B cell (primary cell): Measurements from ENCODE around the gene STRIP1. TPM values are rescaled to one million over a fixed set of nuclear protein-coding genes. Genes with fewer than 3 reads are reported as not detected.

Source experiments
- ATAC-seq: fragments of 200-7000 bp; cut with Tn5 transposase; one replicate; pipeline ENCODE4 v1.10.0; 2021; ENCODE audit warnings: low read depth, mild to moderate bottlenecking, moderate number of reproducible peaks, moderate library complexity
- CTCF ChIA-PET: fragments of 350-600 bp; sonication (Branson Sonifier 250); formaldehyde crosslinking; loops from one replicate; lab custom pipeline; 2021; ENCODE audit warnings: antibody characterized with exemption, inconsistent platforms; lab: Charles Lee
- POLR2A ChIA-PET: fragments of 350-600 bp; sonication (Branson Sonifier 250); formaldehyde crosslinking; loops from one replicate; lab custom pipeline; 2021; ENCODE audit warnings: antibody characterized with exemption; lab: Charles Lee
- DNase-seq: peaks from one replicate; pipeline ENCODE4 v3.0.0; 2013
- H2AFZ ChIP-seq: 2 replicates; pipeline ENCODE4 v1.6.1; 2012; ENCODE audit warnings: mild to moderate bottlenecking, low read depth, low read length; ENCODE audit not compliant: insufficient read depth, poor library complexity, severe bottlenecking
- H3K27ac ChIP-seq, 2 donors: 1 replicate in 1 of 2; 2 replicates in 1 of 2; pipeline ENCODE4 v1.5.1; 2012 to 2013; ENCODE audit warnings: low read length in 2 of 2, mild to moderate bottlenecking in 2 of 2, moderate library complexity in 1 of 2
- H3K27me3 ChIP-seq, 4 experiments: fragments of 200-600 bp in 1 of 4; sonication (generic) in 1 of 4; replicated peaks in 1 of 4; 1 replicate in 2 of 4; 2 replicates in 2 of 4; pipeline versions ENCODE4 v1.6.1 to v1.7.0; 2013 to 2016; ENCODE audit warnings: low read length in 3 of 4, mild to moderate bottlenecking in 2 of 4, mixed read lengths in 1 of 4, moderate library complexity in 1 of 4; ENCODE audit not compliant: insufficient read depth in 4 of 4, control insufficient read depth in 3 of 4; ENCODE audit errors: control extremely low read depth in 1 of 4
- H3K36me3 ChIP-seq, 2 experiments: replicated peaks in 1 of 2; 1 replicate in 1 of 2; 2 replicates in 1 of 2; pipeline versions ENCODE4 v1.6.1 to v1.7.1; 2013; ENCODE audit warnings: low read length in 1 of 2; ENCODE audit not compliant: insufficient read depth in 2 of 2, control insufficient read depth in 1 of 2; ENCODE audit errors: control extremely low read depth in 1 of 2, extremely low read depth in 1 of 2
- H3K4me1 ChIP-seq, 2 donors: fragments of 200-600 bp in 1 of 2; sonication (generic) in 1 of 2; 1 replicate in 1 of 2; 2 replicates in 1 of 2; pipeline versions ENCODE4 v1.5.1 to v1.6.1; 2013 to 2017; ENCODE audit warnings: low read length in 2 of 2; ENCODE audit not compliant: control insufficient read depth in 2 of 2, insufficient read depth in 2 of 2
- H3K4me2 ChIP-seq: replicated peaks from 2 replicates; pipeline ENCODE3; 2012; ENCODE audit warnings: mild to moderate bottlenecking, low read depth, low read length; ENCODE audit not compliant: poor library complexity, severe bottlenecking
- H3K4me3 ChIP-seq, 5 experiments: fragments of 200-600 bp in 1 of 5; sonication (generic) in 1 of 5; 1 replicate in 3 of 5; 2 replicates in 2 of 5; pipeline versions ENCODE4 v1.5.1 to v1.7.0; 2011 to 2016; ENCODE audit warnings: low read length in 4 of 5, mild to moderate bottlenecking in 4 of 5, low read depth in 2 of 5, control low read depth in 1 of 5, moderate library complexity in 1 of 5; ENCODE audit not compliant: insufficient read depth in 1 of 5; ENCODE audit errors: control extremely low read depth in 1 of 5, extremely low read depth in 1 of 5
- H3K79me2 ChIP-seq: fragments of 200-600 bp; sonication (generic); one replicate; pipeline ENCODE4 v1.6.0; 2016; ENCODE audit warnings: low read length; ENCODE audit not compliant: control insufficient read depth, insufficient read depth
- H3K9ac ChIP-seq: fragments of 200-600 bp; sonication (generic); 2 replicates; pipeline ENCODE4 v1.6.1; 2017; ENCODE audit warnings: mild to moderate bottlenecking, low read length, moderate library complexity
- H3K9me3 ChIP-seq, 3 donors: one replicate each; pipeline versions ENCODE4 v1.6.1 to v1.7.1; 2013; ENCODE audit warnings: low read length in 2 of 3; ENCODE audit not compliant: control insufficient read depth in 2 of 3, insufficient read depth in 1 of 3; ENCODE audit errors: control extremely low read depth in 1 of 3
- H4K20me1 ChIP-seq: 2 replicates; pipeline ENCODE4 v1.6.0; 2012; ENCODE audit warnings: mild to moderate bottlenecking, low read length; ENCODE audit not compliant: insufficient read depth, control insufficient read depth, poor library complexity, severe bottlenecking
- H3K27ac Mint-ChIP-seq: one replicate; pipeline ENCODE4 v1.8.0; 2021; ENCODE audit warnings: mixed read lengths
- H3K27me3 Mint-ChIP-seq: one replicate; pipeline ENCODE4 v1.8.0; 2021; ENCODE audit warnings: mixed read lengths
- H3K4me1 Mint-ChIP-seq: one replicate; pipeline ENCODE4 v1.8.0; 2021; ENCODE audit warnings: mixed read lengths
- H3K4me3 Mint-ChIP-seq: one replicate; pipeline ENCODE4 v1.8.0; 2021; ENCODE audit warnings: mixed read lengths
- H3K9me3 Mint-ChIP-seq: one replicate; pipeline ENCODE4 v1.8.0; 2022; ENCODE audit warnings: mixed read lengths; ENCODE audit not compliant: insufficient read depth
- CTCF ChIP-seq: fragments of 200-600 bp; IDR thresholded peaks from one replicate; pipeline ENCODE4 v1.8.0; 2022; ENCODE audit warnings: antibody characterized with exemption, mild to moderate bottlenecking
- EZH2 ChIP-seq: IDR thresholded peaks from 2 replicates; pipeline ENCODE4 v1.6.1; 2012; ENCODE audit warnings: borderline replicate concordance, low read depth, mild to moderate bottlenecking, moderate library complexity, low read length; ENCODE audit not compliant: insufficient read depth, poor library complexity, severe bottlenecking
- WGBS: methylation state at CpG from one replicate; pipeline ENCODE4 v1.1.5; 2013; ENCODE audit warnings: missing lambda C conversion rate; ENCODE audit not compliant: insufficient coverage; 5-methylcytosine and 5-hydroxymethylcytosine counted together
- intact Hi-C: fragments of 100-400 bp; cut with micrococcal nuclease; formaldehyde crosslinking; loops from one replicate; pipeline ENCODE4 v1.10.0; 2022
- polyA plus RNA-seq: library from polyadenylated mRNA; depleted of rRNA; stranded (reverse); fragments of >200 nt; gene quantifications from 2 replicates; pipeline ENCODE4 v1.2.3, GENCODE V29; 2012
- total RNA-seq, 2 donors: library from RNA; stranded (reverse); fragments of 120-200 nt in 1 of 2; gene quantifications; 1 replicate in 1 of 2; 2 replicates in 1 of 2; pipeline versions ENCODE4 v1.2.3 to v1.2.4, GENCODE V29; 2013 to 2022

The STRIP1 gene
- total and polyA plus RNA-seq, 2 donors (not counting 1 experiment from before 2014, with no cell fraction given), result 41.5 to 105 TPM

- DNase-seq, result no peak
- H3K4me1 ChIP-seq, result peaks cover 3 to 4% of the 10 kb centered on the region in 2 donors
- H2AFZ ChIP-seq, result no peak overlapping the region
- H3K4me1 Mint-ChIP-seq, result peaks cover 13% of the 10 kb centered on the region
- H4K20me1 ChIP-seq, result peaks cover 23% of the 10 kb centered on the region
- no peak for TF ChIP-seq CTCF
- no peak for TF ChIP-seq EZH2
- H3K4me3 ChIP-seq, result no peak overlapping the region
- CTCF ChIA-PET, result interaction anchor here (1.4 to 9.6 kb wide), 4 partner anchors 12 to 56 kb away, joined by 3 to 67 read pairs (median 10); partner anchors contain the start of gene AHCYL1
- H3K27ac ChIP-seq, result no peak overlapping the region
- H3K27me3 Mint-ChIP-seq, result no peaks in the 10 kb centered on the region
- intact Hi-C loops, result no loop called here
- H3K4me2 ChIP-seq, result no peak overlapping the region
- H3K27me3 ChIP-seq, result no peaks in the 10 kb centered on the region
- WGBS, result 100% methylated on average over 3 of the region's 4 CpGs
- H3K27ac Mint-ChIP-seq, result no peak overlapping the region
- ATAC-seq, result no peak
- peaks cover 4 to 83% of the 10 kb centered on the region in 2 experiments for H3K36me3 ChIP-seq
- H3K9me3 Mint-ChIP-seq, result no peaks in the 10 kb centered on the region
- H3K4me3 Mint-ChIP-seq, result no peak overlapping the region
- no peaks in the 10 kb centered on the region for H3K9me3 ChIP-seq
- H3K9ac ChIP-seq, result no peak overlapping the region
- POLR2A ChIA-PET, result no interaction called here
- H3K79me2 ChIP-seq, result peaks cover 24% of the 10 kb centered on the region
Observed at GRCh38 chr1:110040548-110040947, 6.1 kb downstream of the STRIP1 start.

GRCh38 chr1:110043016-110043415 is 8.6 kb downstream of the STRIP1 start:
- H3K4me3 ChIP-seq, result no peak overlapping the region
- peaks cover 12% of the 10 kb centered on the region for H3K79me2 ChIP-seq
- no peak overlapping the region for H3K9ac ChIP-seq
- peaks cover 6 to 95% of the 10 kb centered on the region in 2 experiments for H3K36me3 ChIP-seq
- H3K4me1 ChIP-seq, result no peaks in the 10 kb centered on the region
- no peak overlapping the region for H3K4me2 ChIP-seq
- H3K4me3 Mint-ChIP-seq, result no peak overlapping the region
- no peak overlapping the region for H2AFZ ChIP-seq
- ChIA-PET CTCF (interaction anchor here (1.4 to 9.6 kb wide), 2 partner anchors 9 to 453 kb away, joined by 3 to 67 read pairs; no protein-coding TSS in a partner anchor), POLR2A (no interaction called here)
- peaks cover 23% of the 10 kb centered on the region for H4K20me1 ChIP-seq
- no peak overlapping the region for H3K27ac Mint-ChIP-seq
- no peaks in the 10 kb centered on the region for H3K27me3 ChIP-seq
- H3K27ac ChIP-seq, result no peak overlapping the region
- no peaks in the 10 kb centered on the region for H3K9me3 ChIP-seq
- DNase-seq (no peak), ATAC-seq (no peak)
- 98% methylated on average over 10 of the region's 10 CpGs for whole genome bisulfite sequencing
- no peaks in the 10 kb centered on the region for H3K27me3 Mint-ChIP-seq
- H3K9me3 Mint-ChIP-seq, result no peaks in the 10 kb centered on the region
- no peaks in the 10 kb centered on the region for H3K4me1 Mint-ChIP-seq
- intact Hi-C loops, result no loop called here
- no peak for TF ChIP-seq EZH2
- no peak for TF ChIP-seq CTCF
